ENCODE results near the gene C14orf119. TPM values are rescaled to one million over a fixed set of nuclear protein-coding genes. Genes with fewer than 3 reads are reported as not detected.

The C14orf119 gene
- total RNA-seq, 1 experiment from 2014 or later: 39.6 TPM

GRCh38 chr14:23131482-23131881 is 36.2 kb downstream of the C14orf119 start:
- TF ChIP-seq REST (IDR thresholded peaks at IDR 0.05; ENCODE audit: insufficient read depth in 1 of 2, low read depth in 2 of 2, low read length in 1 of 2) (no peak), TCF7L2 (IDR thresholded peaks at IDR 0.05; ENCODE audit: low read depth, low read length) (no peak), CTCF (IDR thresholded peaks at IDR 0.05) (no peak), POLR2AphosphoS5 (IDR thresholded peaks at IDR 0.05; ENCODE audit: low read depth, low read length) (no peak), SIN3A (IDR thresholded peaks at IDR 0.05; ENCODE audit: borderline replicate concordance, insufficient read depth, low read depth, low read length) (no peak)
- no peak for DNase-seq (ENCODE audit: low read depth, low spot score)
- no peaks in the 10 kb centered on the region; the same call in 1 of the 2 replicates for H3K27me3 ChIP-seq (ENCODE audit: control insufficient read depth, insufficient read depth, low read length)
- H3K36me3 ChIP-seq (ENCODE audit: control insufficient read depth, insufficient read depth, low read length): no peaks in the 10 kb centered on the region
- H3K4me1 ChIP-seq (ENCODE audit: control insufficient read depth, insufficient read depth, low read length): no peaks in the 10 kb centered on the region
- no peak for ATAC-seq
- CTCF ChIA-PET: no interaction called here
- in situ Hi-C loops (cut with HindIII; ENCODE audit: low pct_unique_long_range_greater_than_20kb, low sequenced_read_pairs): no loop called here
- no TSS peak for BruUV-seq (replicated peaks)
- POLR2A ChIA-PET: no interaction called here
- H3K9me3 ChIP-seq (ENCODE audit: control insufficient read depth, insufficient read depth, low read depth, low read length): no peaks in the 10 kb centered on the region
- no peak overlapping the region for H3K27ac ChIP-seq (ENCODE audit: low read length)
- no peak overlapping the region for H3K4me3 ChIP-seq (ENCODE audit: low read depth in 2 of 2, low read length in 2 of 2)
- intact Hi-C loops (cut with micrococcal nuclease; ENCODE audit: unreplicated experiment): no loop called here

GRCh38 chr14:23132970-23133369 is 37.7 kb downstream of the C14orf119 start:
- ATAC-seq (no peak), DNase-seq (ENCODE audit: low read depth, low spot score) (no peak)
- CTCF ChIA-PET: no interaction called here
- TF ChIP-seq SIN3A (IDR thresholded peaks at IDR 0.05; ENCODE audit: borderline replicate concordance, insufficient read depth, low read depth, low read length) (no peak), REST (IDR thresholded peaks at IDR 0.05; ENCODE audit: insufficient read depth in 1 of 2, low read depth in 2 of 2, low read length in 1 of 2) (no peak), POLR2AphosphoS5 (IDR thresholded peaks at IDR 0.05; ENCODE audit: low read depth, low read length) (no peak)
- H3K4me3 ChIP-seq (ENCODE audit: low read depth in 2 of 2, low read length in 2 of 2): no peak overlapping the region
- no TSS peak for BruUV-seq (replicated peaks)
- H3K4me1 ChIP-seq (ENCODE audit: control insufficient read depth, insufficient read depth, low read length): no peaks in the 10 kb centered on the region
- H3K36me3 ChIP-seq (ENCODE audit: control insufficient read depth, insufficient read depth, low read length): no peaks in the 10 kb centered on the region
- POLR2A ChIA-PET: interaction anchor here (0.6 kb wide), 1 partner anchor 9 kb away, joined by 7 read pairs; no protein-coding TSS in a partner anchor
- in situ Hi-C loops (cut with HindIII; ENCODE audit: low pct_unique_long_range_greater_than_20kb, low sequenced_read_pairs): no loop called here
- H3K27me3 ChIP-seq (ENCODE audit: control insufficient read depth, insufficient read depth, low read length): no peaks in the 10 kb centered on the region; the same call in 1 of the 2 replicates
- no peaks in the 10 kb centered on the region for H3K9me3 ChIP-seq (ENCODE audit: control insufficient read depth, insufficient read depth, low read depth, low read length)
- intact Hi-C loops (cut with micrococcal nuclease; ENCODE audit: unreplicated experiment): no loop called here
- no peak overlapping the region for H3K27ac ChIP-seq (ENCODE audit: low read length)

Measured in Panc1 (cell line).